Peyer's patch (tissue), 4 donors: ENCODE measurements around the gene HS6ST2.

Experiments
- POLR2A ChIP-seq, 2 donors: fragments of 450-650 bp; IDR thresholded peaks; one replicate each; pipeline ENCODE4 v1.5.1; 2017; ENCODE audit warnings: antibody characterized with exemption in 2 of 2, mild to moderate bottlenecking in 2 of 2, moderate library complexity in 2 of 2
- TF ChIP-seq, protein P1 (sequence below), 6 experiments: fragments of 450-650 bp in 4 of 6; fragments of 200-600 bp in 2 of 6; sonication (generic) in 1 of 6; IDR thresholded peaks; one replicate each; pipeline ENCODE4 v1.5.1; 2017 to 2019; ENCODE audit warnings: antibody characterized with exemption in 6 of 6, mild to moderate bottlenecking in 3 of 6, moderate library complexity in 1 of 6

DNA sequence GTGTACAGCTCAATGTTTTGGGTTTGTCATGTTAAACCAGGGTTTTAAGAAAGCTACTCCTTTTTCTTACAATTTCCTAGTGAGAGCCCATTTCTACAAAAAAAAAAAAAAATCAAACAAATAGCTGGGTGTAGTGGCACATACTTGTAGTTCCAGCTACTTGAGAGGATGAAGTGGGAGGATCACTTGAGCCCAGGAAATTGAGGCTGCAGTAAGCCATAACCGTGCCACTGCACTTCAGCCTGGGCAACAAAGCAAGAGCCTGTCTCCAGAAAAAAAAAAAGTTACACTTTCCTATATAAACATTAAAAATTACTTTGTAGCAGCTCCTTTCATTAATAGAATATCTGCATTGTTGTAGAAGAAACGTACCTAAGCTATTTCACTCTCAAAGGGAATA, 166.7 kb downstream of the HS6ST2 start:
- TF ChIP-seq, protein P1, sequence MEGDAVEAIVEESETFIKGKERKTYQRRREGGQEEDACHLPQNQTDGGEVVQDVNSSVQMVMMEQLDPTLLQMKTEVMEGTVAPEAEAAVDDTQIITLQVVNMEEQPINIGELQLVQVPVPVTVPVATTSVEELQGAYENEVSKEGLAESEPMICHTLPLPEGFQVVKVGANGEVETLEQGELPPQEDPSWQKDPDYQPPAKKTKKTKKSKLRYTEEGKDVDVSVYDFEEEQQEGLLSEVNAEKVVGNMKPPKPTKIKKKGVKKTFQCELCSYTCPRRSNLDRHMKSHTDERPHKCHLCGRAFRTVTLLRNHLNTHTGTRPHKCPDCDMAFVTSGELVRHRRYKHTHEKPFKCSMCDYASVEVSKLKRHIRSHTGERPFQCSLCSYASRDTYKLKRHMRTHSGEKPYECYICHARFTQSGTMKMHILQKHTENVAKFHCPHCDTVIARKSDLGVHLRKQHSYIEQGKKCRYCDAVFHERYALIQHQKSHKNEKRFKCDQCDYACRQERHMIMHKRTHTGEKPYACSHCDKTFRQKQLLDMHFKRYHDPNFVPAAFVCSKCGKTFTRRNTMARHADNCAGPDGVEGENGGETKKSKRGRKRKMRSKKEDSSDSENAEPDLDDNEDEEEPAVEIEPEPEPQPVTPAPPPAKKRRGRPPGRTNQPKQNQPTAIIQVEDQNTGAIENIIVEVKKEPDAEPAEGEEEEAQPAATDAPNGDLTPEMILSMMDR (IDR thresholded peaks at IDR 0.05), result no peak
- TF ChIP-seq POLR2A (IDR thresholded peaks at IDR 0.05), result no peak
